ENCODE measurements around the gene DLG3. TPM values are rescaled to one million over a fixed set of nuclear protein-coding genes. Genes with fewer than 3 reads are reported as not detected.

The DLG3 gene
- polyA plus RNA-seq, 3 donors: 0.12 to 0.17 TPM; not detected in 1

- Mint-ChIP-seq H3K4me1 (no peaks in the 10 kb centered on the region), H3K27ac (no peak overlapping the region), H3K4me3 (no peak overlapping the region), H3K36me3 (no peaks in the 10 kb centered on the region), H3K9me3 (no peaks in the 10 kb centered on the region), H3K27me3 (ENCODE audit: low read depth in 3 of 3) (peaks cover 0 to 5% (median 0%) of the 10 kb centered on the region in 3 donors)
- Histone ChIP-seq H3K79me2 (ENCODE audit: insufficient read depth, low read length) (no peaks in the 10 kb centered on the region), H3K36me3 (replicated peaks in 1 of 2; ENCODE audit: control insufficient read depth in 1 of 2, insufficient read depth in 2 of 2, low read length in 2 of 2) (no peaks in the 10 kb centered on the region), H2AFZ (ENCODE audit: insufficient read depth, low read depth, low read length, poor library complexity, severe bottlenecking) (no peak overlapping the region), H4K20me1 (ENCODE audit: insufficient read depth, low read length) (no peaks in the 10 kb centered on the region), H3K9me3 (replicated peaks in 1 of 2; ENCODE audit: control insufficient read depth in 1 of 2, insufficient read depth in 1 of 2, low read length in 2 of 2) (no peaks in the 10 kb centered on the region), H3K27ac (ENCODE audit: low read depth in 1 of 2, low read length in 2 of 2) (no peak overlapping the region), H3K4me2 (replicated peaks; ENCODE audit: extremely low read depth, low read length, poor library complexity, severe bottlenecking) (no peak overlapping the region), H3K27me3 (ENCODE audit: control insufficient read depth in 2 of 2, insufficient read depth in 2 of 2, low read length in 2 of 2) (no peaks in the 10 kb centered on the region), H3K4me3 (replicated peaks in 1 of 3; ENCODE audit: low read depth in 2 of 3, low read length in 3 of 3) (no peak overlapping the region), H3K9ac (ENCODE audit: insufficient read depth, low read length, poor library complexity, severe bottlenecking) (no peak overlapping the region), H3K4me1 (ENCODE audit: control insufficient read depth in 1 of 2, insufficient read depth in 2 of 2, low read length in 2 of 2) (no peaks in the 10 kb centered on the region)
- TF ChIP-seq CTCF (IDR thresholded peaks at IDR 0.05): no peak
- no peak for DNase-seq
- no CpG with 5 or more reads among the region's 2 CpGs for WGBS (ENCODE audit: insufficient coverage)
- intact Hi-C loops (cut with micrococcal nuclease): no loop called here
Observed at GRCh38 chrX:70488856-70489255, 44.2 kb downstream of the DLG3 start.

- WGBS (ENCODE audit: insufficient coverage): no CpG with 5 or more reads among the region's 4 CpGs
- Histone ChIP-seq H3K79me2 (ENCODE audit: insufficient read depth, low read length) (no peaks in the 10 kb centered on the region), H3K9me3 (replicated peaks in 1 of 2; ENCODE audit: control insufficient read depth in 1 of 2, insufficient read depth in 1 of 2, low read length in 2 of 2) (no peaks in the 10 kb centered on the region), H3K27me3 (ENCODE audit: control insufficient read depth in 2 of 2, insufficient read depth in 2 of 2, low read length in 2 of 2) (no peaks in the 10 kb centered on the region), H3K36me3 (replicated peaks in 1 of 2; ENCODE audit: control insufficient read depth in 1 of 2, insufficient read depth in 2 of 2, low read length in 2 of 2) (no peaks in the 10 kb centered on the region), H3K9ac (ENCODE audit: insufficient read depth, low read length, poor library complexity, severe bottlenecking) (no peak overlapping the region), H2AFZ (ENCODE audit: insufficient read depth, low read depth, low read length, poor library complexity, severe bottlenecking) (no peak overlapping the region), H3K4me2 (replicated peaks; ENCODE audit: extremely low read depth, low read length, poor library complexity, severe bottlenecking) (no peak overlapping the region), H3K27ac (ENCODE audit: low read depth in 1 of 2, low read length in 2 of 2) (no peak overlapping the region), H3K4me3 (replicated peaks in 1 of 3; ENCODE audit: low read depth in 2 of 3, low read length in 3 of 3) (no peak overlapping the region), H4K20me1 (ENCODE audit: insufficient read depth, low read length) (no peaks in the 10 kb centered on the region), H3K4me1 (ENCODE audit: control insufficient read depth in 1 of 2, insufficient read depth in 2 of 2, low read length in 2 of 2) (no peaks in the 10 kb centered on the region)
- intact Hi-C loops (cut with micrococcal nuclease): no loop called here
- no peak for TF ChIP-seq CTCF (IDR thresholded peaks at IDR 0.05)
- Mint-ChIP-seq H3K36me3 (no peaks in the 10 kb centered on the region), H3K4me3 (no peak overlapping the region), H3K4me1 (no peaks in the 10 kb centered on the region), H3K27me3 (ENCODE audit: low read depth in 3 of 3) (peaks cover 0 to 2% (median 2%) of the 10 kb centered on the region in 3 donors), H3K27ac (no peak overlapping the region), H3K9me3 (no peaks in the 10 kb centered on the region)
- DNase-seq: no peak
Observed at GRCh38 chrX:70494441-70494840, 49.8 kb downstream of the DLG3 start.

All from CD14-positive monocyte (primary cell).